Activated naive CD4-positive, alpha-beta T cell (primary cell): ENCODE measurements around the gene IL10RA.
"Not testable (repeated sequence)": the region's sequence is repeated elsewhere in the genome, so short reads cannot be mapped to it uniquely, and the experiment has no call there.

ENCODE experiments used
- DNase-seq, 4 experiments: peaks; one replicate each; lab custom pipeline; 2025; lab: John Stamatoyannopoulos, UW

IL10RA gene

GRCh38 chr11:117985953-117986887, at the start of gene IL10RA:
IL10RA (plus strand) TSS chr11:117986394; CDS start chr11:117986468, 74 bp downstream.
- peak in 3 of 4 experiments; percentile 40 to 74 (median 55) for DNase-seq

DNA sequence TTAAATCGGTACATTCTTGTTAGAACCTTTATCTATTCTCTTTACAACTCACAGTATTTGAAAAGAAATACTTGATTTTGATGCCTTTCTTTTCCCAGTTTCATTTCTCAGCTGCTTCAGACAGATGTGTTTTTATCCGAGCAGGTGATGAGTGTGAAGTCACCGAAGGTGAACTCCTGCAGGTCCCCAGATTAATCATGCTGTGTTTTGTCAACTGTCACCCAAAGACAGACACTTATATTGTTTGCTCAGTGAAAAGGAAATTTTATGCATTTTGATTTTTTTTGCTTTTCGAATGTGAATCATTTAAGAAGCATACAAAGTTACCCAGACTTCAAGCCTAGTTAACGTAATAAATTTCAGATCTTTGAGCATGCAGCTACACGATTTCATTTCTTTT, 49.2 kb upstream of the IL10RA start:
- DNase-seq, result no peak

DNA sequence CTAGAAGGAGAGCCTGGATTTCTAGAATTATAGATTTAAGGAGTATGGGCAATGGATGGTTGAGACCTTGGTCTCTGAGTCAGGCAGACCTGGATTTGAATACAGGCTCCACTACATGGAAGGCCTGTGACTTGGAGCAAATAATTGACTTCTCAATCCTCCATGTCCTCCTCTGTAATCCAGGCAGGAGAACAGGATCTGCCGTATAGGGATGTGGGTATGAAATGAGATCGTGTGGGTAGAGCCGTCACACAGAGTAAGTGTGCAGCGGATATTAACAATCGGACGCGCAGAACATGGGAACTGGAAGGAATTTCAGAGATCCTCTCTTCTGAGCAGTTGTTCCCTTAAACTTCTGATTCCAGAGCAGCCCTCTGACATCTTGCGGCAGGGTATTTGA, 45.5 kb upstream of the IL10RA start:
- no peak for DNase-seq

GRCh38 chr11:117941163-117941707, 45.0 kb upstream of the IL10RA start:
- no peak for DNase-seq

- no peak for DNase-seq
Observed at GRCh38 chr11:117941976-117942654, 44.1 kb upstream of the IL10RA start.

DNA sequence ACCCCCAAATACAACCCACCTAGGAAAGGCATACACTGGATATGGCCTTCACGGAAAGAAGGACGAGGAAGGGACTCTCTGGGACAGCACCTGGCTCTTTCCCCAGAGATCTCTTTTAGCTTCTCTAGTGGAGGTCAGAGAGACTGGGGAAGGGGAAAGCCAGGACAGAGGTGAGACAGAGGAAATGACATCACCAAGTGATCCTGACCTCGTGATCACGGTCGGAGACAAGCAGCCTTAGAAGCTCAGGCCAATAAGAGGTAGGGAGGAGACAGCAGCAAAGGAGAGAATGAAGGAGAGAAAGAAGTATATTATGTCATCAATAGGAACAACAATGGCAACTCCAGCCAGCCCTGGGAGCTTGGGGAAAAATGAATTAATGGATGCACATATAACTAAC, 41.6 kb upstream of the IL10RA start:
- no peak for DNase-seq

DNA sequence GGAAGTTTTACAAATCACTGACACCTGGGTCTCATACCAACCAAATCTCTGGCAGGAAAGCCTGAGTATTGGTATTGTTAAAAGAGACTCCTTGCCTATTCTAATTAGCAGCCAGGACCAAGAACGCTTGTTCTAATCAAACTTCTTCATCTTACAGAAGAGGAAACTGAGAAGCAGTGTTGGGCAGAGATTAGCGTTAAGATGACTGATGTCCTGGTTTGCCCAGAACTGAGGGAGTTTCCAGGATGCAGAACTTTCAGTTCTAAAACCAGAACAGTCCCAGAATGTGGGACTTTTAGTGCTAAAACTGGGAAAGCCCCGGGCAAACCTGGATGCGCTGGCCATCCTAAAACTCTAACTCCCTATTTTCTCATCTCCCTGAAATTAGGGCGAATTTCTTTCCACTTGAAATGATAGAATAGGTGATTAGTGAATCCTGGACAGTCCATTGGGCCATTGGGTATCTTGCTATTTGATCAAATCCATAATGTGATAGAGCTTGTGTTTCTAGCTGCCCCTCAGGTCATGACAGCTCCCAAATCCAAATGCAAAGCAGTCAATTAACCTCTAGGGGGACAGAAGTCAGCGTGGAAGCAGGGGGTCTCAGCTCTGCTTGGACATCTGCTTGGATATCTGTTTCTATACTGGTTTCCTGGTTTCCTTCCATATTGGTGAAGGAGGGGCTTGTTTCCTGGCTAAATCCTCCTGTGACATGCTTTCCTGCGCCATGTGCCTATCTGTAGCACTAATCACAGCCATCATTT, 41.0 kb upstream of the IL10RA start:
- DNase-seq, result no peak

DNA sequence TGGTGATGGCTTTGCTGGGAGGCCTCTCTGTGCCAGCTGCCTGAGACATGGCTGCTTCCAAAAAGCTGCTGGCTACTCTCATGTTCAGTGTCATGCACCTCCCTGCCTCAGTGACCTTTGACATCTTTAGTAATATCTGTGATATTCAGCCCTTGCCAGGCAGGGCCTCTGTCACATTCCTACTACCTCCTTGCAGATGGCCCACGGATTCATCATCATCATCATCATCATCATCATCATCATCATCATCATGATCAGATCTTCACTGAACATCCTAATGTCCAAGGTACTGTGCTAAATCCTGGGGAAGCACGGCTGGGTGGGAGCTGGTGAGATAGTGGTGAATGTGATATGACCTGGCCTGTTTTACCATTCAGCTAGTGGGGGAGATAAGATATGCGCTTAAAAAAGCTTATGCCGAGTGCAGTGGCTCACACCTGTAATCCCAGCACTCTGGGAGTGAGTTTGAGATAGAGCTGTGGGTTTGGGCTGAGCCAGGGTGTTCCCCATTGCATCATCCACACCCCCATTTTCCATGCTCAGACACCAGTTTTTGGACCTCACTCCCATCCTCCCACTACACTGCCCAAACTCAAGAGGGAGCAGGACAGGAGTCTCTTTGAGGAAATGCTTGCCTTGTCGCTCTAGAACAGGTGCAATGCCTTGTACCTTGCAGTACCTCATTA, 39.9 kb upstream of the IL10RA start:
- DNase-seq, result no peak

- DNase-seq, result peak; percentile 47 to 76 (median 72)
Observed at GRCh38 chr11:117946842-117947526, 39.2 kb upstream of the IL10RA start.

DNA sequence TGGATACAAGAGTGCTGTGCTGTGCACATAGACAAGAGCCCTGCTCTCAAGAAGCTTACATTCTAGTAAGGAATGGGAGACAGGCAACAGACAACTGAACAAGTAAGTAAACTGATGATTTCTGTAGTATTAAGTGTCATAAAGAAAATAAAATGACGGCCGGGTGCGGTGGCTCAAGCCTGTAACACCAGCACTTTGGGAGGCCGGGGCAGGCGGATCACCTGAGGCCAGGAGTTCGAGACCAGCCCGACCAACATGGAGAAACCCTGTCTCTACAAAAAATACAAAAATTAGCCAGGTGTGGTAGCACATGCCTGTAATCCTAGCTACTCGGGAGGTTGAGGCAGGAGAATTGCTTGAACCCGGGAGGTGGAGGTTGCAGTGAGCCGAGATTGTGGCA, 38.4 kb upstream of the IL10RA start:
- not testable (repeated sequence) for DNase-seq

DNA sequence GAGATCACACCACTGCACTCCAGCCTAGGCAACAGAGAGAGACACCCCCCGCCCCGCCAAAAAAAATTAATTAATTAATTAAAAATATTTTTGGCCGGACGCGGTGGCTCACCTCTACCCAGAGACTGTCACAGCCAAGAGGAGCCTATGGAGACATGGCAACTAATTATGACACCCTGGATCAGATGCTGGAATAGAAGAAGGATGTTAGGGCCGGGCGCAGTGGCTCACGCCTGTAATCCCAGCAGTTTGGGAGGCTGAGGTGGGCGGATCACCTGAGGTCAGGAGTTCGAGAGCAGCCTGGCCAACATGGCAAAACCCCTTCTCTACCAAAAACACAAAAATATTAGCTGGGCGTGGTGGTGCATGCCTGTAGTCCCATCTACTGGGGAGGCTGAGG, 37.7 kb upstream of the IL10RA start:
- DNase-seq, result not testable (repeated sequence)

GRCh38 chr11:117949062-117949461, 37.1 kb upstream of the IL10RA start:
- DNase-seq, result no peak

DNA sequence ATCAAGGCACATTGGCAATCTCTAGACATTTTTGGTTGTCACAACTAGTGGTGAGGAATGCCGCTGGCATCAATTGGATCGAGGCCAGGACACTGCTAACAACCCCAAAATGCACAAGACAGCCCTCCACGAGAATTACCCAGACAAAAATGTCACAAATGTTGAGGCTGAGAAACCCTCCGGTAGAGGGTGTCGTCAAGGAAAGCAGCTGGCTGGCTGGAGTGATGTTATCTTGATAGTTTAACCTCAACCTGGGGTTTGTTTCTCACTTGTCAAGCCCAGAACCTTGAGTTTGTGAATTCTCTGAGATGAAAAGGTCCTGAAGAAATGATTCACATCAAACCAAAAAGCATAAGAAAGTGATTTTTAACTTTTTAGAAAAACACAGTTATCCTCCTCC, 35.9 kb upstream of the IL10RA start:
- DNase-seq, result peak in 1 of 4 experiments; percentile 39

DNA sequence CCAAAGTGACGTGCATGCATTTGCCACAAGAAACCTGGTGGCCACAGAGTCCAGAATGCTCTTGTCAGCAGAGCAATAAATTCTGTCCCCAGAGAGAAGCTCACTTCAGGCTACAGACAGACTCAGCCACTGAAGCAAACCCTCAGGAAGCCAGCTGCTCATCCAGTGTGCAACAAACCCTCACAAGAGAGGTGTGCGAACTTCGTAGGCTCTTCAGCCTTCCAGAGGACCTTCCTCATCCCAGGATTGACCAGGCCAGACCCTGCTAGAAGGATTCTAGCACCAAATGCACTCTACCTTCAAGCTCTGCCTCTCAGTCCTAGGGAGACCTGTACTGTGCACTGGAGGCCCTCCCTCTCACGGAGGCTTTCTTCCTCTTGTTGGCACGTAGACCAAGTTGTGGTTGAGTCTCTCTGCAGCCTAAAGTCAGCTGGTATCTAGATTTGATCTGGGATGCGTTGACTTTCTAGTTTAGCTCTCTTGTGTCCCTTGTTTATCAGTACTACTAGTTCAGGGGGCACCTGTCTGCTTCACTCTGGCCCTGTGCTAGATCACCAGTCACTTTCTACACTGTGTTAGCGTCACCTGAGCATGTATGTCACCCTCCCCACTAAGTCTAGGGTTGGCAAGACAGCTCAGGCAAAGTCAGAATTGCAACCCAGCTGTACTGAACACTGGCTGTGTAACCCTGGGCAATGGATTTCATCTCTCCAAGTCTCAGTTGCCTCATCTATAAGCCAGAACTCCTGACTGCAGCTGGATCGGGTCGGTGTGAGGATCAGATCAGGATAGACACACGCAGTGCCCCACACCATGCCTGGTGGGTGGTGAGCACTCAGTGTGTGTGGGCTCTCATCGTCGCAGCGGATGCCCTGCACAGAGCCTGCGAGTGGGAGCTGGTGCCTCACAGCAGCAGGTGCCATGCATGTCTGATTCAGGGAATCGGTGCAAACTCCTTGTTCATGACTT, 34.9 kb upstream of the IL10RA start:
- DNase-seq, result peak in 1 of 4 experiments; percentile 35

GRCh38 chr11:117953024-117953671, 33.0 kb upstream of the IL10RA start:
- DNase-seq, result peak in 1 of 4 experiments; percentile 11

- no peak for DNase-seq
Observed at GRCh38 chr11:117958949-117959348, 27.2 kb upstream of the IL10RA start.

DNA sequence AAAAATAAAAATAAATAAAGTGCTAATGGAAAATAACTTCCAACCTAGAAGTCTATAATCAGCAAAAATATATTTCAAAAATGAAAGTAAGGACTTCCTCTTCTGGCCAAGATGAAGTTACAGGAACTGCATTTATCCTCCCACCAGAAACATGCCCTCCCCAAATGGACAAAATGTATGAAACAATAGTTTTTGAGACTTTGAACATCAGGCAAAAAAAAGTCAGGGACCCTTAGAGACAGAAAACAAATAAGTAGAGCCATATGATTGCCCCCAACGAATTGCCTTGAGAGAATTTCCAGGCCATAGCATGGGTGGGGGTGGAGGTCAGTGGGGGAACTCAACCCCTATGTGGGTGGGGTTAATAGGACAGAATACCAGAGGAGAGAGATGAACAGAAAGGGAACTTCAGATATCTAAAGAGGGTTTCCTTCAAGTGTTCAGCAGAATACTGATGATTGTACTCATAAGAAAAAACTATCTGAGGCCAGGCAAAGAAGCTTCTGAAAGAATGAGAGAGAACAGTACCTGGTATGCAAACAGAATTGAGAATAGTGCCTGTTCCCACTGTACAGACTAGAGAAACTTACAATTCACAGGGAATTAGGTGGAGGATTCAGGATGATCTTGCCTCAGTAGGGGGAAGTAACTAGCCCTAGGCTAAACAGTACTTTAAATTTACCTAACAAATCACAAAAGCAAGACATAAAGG, 26.6 kb upstream of the IL10RA start:
- no peak for DNase-seq

DNA sequence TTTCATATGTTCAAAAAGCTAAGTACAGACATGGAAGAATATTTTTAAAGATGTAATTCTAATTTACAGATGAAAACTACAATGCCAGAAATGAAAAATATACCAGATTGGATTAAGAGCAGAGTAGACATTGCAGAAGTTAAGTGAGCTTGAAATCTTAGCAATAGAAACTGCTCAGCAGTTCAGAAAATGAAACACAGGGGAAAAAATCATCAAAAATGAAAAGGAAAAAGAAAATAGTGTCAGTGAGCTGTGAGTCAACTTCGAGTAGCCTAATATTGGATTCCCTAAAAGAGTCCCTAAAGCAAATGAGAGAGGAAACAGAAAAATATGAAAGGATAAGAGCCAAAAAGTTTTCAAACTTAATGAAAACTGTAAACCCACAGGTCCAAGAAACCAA, 25.8 kb upstream of the IL10RA start:
- DNase-seq, result no peak
